SK-N-SH treated with all-trans-retinoic acid at 6 μM for 48 hours (cell line): ENCODE data around the gene SUPT4H1.

ENCODE experiments used
- ARNTL ChIP-seq: fragments of 450-650 bp; formaldehyde crosslinking; IDR thresholded peaks from 2 replicates; pipeline ENCODE4 v1.5.0; 2020; ENCODE audit warnings: low read depth, mild to moderate bottlenecking, moderate library complexity, borderline replicate concordance
- GLIS3 ChIP-seq: fragments of 250-450 bp; sonication (Bioruptor Pico); IDR thresholded peaks from 2 replicates; pipeline ENCODE4 v1.5.0; 2020; ENCODE audit warnings: mild to moderate bottlenecking, moderate library complexity
- ISL1 ChIP-seq: fragments of 250-450 bp; sonication (Bioruptor Pico); IDR thresholded peaks from 2 replicates; pipeline ENCODE4 v2.1.2; 2022; ENCODE audit warnings: mild to moderate bottlenecking, moderate library complexity
- OSR1 ChIP-seq: fragments of 250-450 bp; sonication (Bioruptor Pico); IDR thresholded peaks from 2 replicates; pipeline ENCODE4 v1.8.0; 2022; ENCODE audit warnings: moderate library complexity, mild to moderate bottlenecking, inconsistent platforms
- RARB ChIP-seq: fragments of 250-450 bp; sonication (Bioruptor Pico); IDR thresholded peaks from 2 replicates; pipeline ENCODE4 v1.8.0; 2021; ENCODE audit warnings: mild to moderate bottlenecking, moderate library complexity
- SNAI2 ChIP-seq: fragments of 250-450 bp; sonication (Bioruptor Pico); IDR thresholded peaks from 2 replicates; pipeline ENCODE4 v1.5.0; 2020; ENCODE audit warnings: mild to moderate bottlenecking, moderate library complexity
- ZFP3 ChIP-seq: fragments of 250-450 bp; sonication (Bioruptor Pico); IDR thresholded peaks from 2 replicates; pipeline ENCODE4 v1.5.0; 2020; ENCODE audit warnings: mild to moderate bottlenecking, moderate library complexity
- ZFP30 ChIP-seq: fragments of 450-650 bp; formaldehyde crosslinking; IDR thresholded peaks from 2 replicates; pipeline ENCODE4 v1.5.0; 2022; ENCODE audit warnings: mild to moderate bottlenecking, moderate library complexity
- ZNF565 ChIP-seq: fragments of 450-650 bp; formaldehyde crosslinking; conservative IDR thresholded peaks from 2 replicates; pipeline ENCODE4 v1.5.0; 2020; ENCODE audit warnings: low read depth, mild to moderate bottlenecking, moderate library complexity
- ZNF70 ChIP-seq: fragments of 450-650 bp; formaldehyde crosslinking; IDR thresholded peaks from 2 replicates; pipeline ENCODE4 v1.5.0; 2020; ENCODE audit warnings: mild to moderate bottlenecking, moderate library complexity
- ZNF8 ChIP-seq: fragments of 450-650 bp; formaldehyde crosslinking; IDR thresholded peaks from 2 replicates; pipeline ENCODE4 v1.5.0; 2020; ENCODE audit warnings: mild to moderate bottlenecking, moderate library complexity
- TF ChIP-seq, protein P1 (sequence below): fragments of 250-450 bp; sonication (Bioruptor Pico); IDR thresholded peaks from 2 replicates; pipeline ENCODE4 v1.8.0; 2020; ENCODE audit warnings: mild to moderate bottlenecking, moderate library complexity, borderline replicate concordance
- TF ChIP-seq, protein P2 (sequence below): fragments of 250-450 bp; sonication (Bioruptor Pico); IDR thresholded peaks from 2 replicates; pipeline ENCODE4 v1.5.0; 2020; ENCODE audit warnings: mild to moderate bottlenecking, moderate library complexity
- TF ChIP-seq, protein P3 (sequence below): fragments of 250-450 bp; sonication (Bioruptor Pico); IDR thresholded peaks from 2 replicates; pipeline ENCODE4 v1.5.1; 2020; ENCODE audit warnings: low read depth, mild to moderate bottlenecking, moderate library complexity

DNA sequence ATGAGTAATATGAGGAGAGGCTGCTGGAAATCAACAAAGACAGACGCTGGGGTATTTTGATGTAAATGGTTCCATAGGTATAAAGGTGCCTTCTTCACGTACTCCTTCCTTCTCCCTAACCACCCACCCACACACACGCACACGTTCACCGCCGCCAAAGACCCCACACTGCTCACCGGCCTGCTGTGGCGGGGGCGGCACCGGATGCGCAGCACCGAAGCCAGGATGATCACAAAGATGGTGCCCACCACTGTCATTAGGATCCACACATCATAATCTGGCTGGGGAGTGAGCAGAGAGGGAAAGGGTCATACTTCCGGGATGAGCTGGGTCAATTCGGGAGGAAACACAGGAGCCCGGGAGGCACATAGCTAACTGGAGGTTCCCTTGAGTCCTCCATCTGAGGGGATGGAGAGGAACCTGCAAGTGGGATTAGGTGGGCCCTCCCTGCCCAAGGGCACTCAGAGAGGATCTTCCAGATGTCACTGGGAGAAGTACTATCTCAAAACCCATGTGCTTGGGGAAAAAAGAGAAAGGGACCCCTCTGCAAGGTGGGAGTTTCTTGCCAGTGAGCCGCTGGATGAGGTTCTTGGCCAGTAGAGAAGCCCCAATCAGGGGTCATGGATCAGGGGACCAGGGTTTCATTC, 10.5 kb upstream of the SUPT4H1 start:
- TF ChIP-seq, protein P1, sequence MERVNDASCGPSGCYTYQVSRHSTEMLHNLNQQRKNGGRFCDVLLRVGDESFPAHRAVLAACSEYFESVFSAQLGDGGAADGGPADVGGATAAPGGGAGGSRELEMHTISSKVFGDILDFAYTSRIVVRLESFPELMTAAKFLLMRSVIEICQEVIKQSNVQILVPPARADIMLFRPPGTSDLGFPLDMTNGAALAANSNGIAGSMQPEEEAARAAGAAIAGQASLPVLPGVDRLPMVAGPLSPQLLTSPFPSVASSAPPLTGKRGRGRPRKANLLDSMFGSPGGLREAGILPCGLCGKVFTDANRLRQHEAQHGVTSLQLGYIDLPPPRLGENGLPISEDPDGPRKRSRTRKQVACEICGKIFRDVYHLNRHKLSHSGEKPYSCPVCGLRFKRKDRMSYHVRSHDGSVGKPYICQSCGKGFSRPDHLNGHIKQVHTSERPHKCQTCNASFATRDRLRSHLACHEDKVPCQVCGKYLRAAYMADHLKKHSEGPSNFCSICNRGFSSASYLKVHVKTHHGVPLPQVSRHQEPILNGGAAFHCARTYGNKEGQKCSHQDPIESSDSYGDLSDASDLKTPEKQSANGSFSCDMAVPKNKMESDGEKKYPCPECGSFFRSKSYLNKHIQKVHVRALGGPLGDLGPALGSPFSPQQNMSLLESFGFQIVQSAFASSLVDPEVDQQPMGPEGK: no peak
- no peak for TF ChIP-seq OSR1
- no peak for TF ChIP-seq RARB
- no peak for TF ChIP-seq ZNF70 (CRISPR knock-in tag)
- no peak for TF ChIP-seq ISL1 (CRISPR knock-in tag)
- no peak for TF ChIP-seq GLIS3 (CRISPR knock-in tag)
- TF ChIP-seq SNAI2 (CRISPR knock-in tag): no peak
- no peak for TF ChIP-seq ZFP30 (CRISPR knock-in tag)
- TF ChIP-seq ZFP3 (CRISPR knock-in tag): no peak
- TF ChIP-seq, protein P2, sequence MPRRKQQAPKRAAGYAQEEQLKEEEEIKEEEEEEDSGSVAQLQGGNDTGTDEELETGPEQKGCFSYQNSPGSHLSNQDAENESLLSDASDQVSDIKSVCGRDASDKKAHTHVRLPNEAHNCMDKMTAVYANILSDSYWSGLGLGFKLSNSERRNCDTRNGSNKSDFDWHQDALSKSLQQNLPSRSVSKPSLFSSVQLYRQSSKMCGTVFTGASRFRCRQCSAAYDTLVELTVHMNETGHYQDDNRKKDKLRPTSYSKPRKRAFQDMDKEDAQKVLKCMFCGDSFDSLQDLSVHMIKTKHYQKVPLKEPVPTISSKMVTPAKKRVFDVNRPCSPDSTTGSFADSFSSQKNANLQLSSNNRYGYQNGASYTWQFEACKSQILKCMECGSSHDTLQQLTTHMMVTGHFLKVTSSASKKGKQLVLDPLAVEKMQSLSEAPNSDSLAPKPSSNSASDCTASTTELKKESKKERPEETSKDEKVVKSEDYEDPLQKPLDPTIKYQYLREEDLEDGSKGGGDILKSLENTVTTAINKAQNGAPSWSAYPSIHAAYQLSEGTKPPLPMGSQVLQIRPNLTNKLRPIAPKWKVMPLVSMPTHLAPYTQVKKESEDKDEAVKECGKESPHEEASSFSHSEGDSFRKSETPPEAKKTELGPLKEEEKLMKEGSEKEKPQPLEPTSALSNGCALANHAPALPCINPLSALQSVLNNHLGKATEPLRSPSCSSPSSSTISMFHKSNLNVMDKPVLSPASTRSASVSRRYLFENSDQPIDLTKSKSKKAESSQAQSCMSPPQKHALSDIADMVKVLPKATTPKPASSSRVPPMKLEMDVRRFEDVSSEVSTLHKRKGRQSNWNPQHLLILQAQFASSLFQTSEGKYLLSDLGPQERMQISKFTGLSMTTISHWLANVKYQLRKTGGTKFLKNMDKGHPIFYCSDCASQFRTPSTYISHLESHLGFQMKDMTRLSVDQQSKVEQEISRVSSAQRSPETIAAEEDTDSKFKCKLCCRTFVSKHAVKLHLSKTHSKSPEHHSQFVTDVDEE (CRISPR knock-in tag): no peak
- no peak for TF ChIP-seq ZNF565 (CRISPR knock-in tag)
- no peak for TF ChIP-seq ARNTL (CRISPR knock-in tag)
- no peak for TF ChIP-seq ZNF8 (CRISPR knock-in tag)
- TF ChIP-seq, protein P3, sequence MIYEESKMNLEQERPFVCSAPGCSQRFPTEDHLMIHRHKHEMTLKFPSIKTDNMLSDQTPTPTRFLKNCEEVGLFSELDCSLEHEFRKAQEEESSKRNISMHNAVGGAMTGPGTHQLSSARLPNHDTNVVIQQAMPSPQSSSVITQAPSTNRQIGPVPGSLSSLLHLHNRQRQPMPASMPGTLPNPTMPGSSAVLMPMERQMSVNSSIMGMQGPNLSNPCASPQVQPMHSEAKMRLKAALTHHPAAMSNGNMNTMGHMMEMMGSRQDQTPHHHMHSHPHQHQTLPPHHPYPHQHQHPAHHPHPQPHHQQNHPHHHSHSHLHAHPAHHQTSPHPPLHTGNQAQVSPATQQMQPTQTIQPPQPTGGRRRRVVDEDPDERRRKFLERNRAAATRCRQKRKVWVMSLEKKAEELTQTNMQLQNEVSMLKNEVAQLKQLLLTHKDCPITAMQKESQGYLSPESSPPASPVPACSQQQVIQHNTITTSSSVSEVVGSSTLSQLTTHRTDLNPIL (CRISPR knock-in tag): no peak
